Left hindlimb (tissue), 1 donor: ENCODE measurements around the gene RASL10B.

ENCODE experiments used
- DNase-seq: peaks from one replicate; pipeline ENCODE4 v3.0.0-alpha.2; 2018

Gene RASL10B

GRCh38 chr17:35723735-35724134 lies 7.7 kb upstream of the RASL10B start:
- DNase-seq = no peak

GRCh38 chr17:35725058-35725457 lies 6.4 kb upstream of the RASL10B start:
- no peak for DNase-seq

- DNase-seq = no peak
These were observed 5.7 kb upstream of the RASL10B start for GRCh38 chr17:35725802-35726126.

GRCh38 chr17:35726127-35726952 lies 5.1 kb upstream of the RASL10B start:
- DNase-seq = peak; percentile 76

- no peak for DNase-seq
These were observed 4.4 kb upstream of the RASL10B start for GRCh38 chr17:35726953-35727460.

GRCh38 chr17:35727635-35728034 lies 3.8 kb upstream of the RASL10B start:
- no peak for DNase-seq

GRCh38 chr17:35728551-35728950 lies 2.9 kb upstream of the RASL10B start:
- no peak for DNase-seq

- DNase-seq = no peak
These were observed 2.0 kb upstream of the RASL10B start for GRCh38 chr17:35729405-35729833.

GRCh38 chr17:35730400-35731005 lies 936 bp upstream of the RASL10B start:
- no peak for DNase-seq

- no peak for DNase-seq
These were observed 722 bp downstream of the RASL10B start for GRCh38 chr17:35731917-35732805.

GRCh38 chr17:35732806-35733136 lies 1.3 kb downstream of the RASL10B start:
- DNase-seq = no peak

- no peak for DNase-seq
These were observed 1.9 kb downstream of the RASL10B start for GRCh38 chr17:35733366-35733765.

GRCh38 chr17:35734396-35734795 lies 3.0 kb downstream of the RASL10B start:
- DNase-seq = no peak

- DNase-seq = no peak
These were observed 3.8 kb downstream of the RASL10B start for GRCh38 chr17:35735036-35735805.

GRCh38 chr17:35736236-35736635 lies 4.8 kb downstream of the RASL10B start:
- no peak for DNase-seq

- no peak for DNase-seq
These were observed 7.2 kb downstream of the RASL10B start for GRCh38 chr17:35738519-35739133.

GRCh38 chr17:35740216-35740615 lies 8.8 kb downstream of the RASL10B start:
- DNase-seq = no peak

GRCh38 chr17:35740997-35741931 lies 9.8 kb downstream of the RASL10B start:
- no peak for DNase-seq

- DNase-seq = no peak
These were observed 11.1 kb downstream of the RASL10B start for GRCh38 chr17:35742496-35742895.

GRCh38 chr17:35742896-35743477 lies 11.5 kb downstream of the RASL10B start:
- no peak for DNase-seq
